ENCODE measurements around the gene BHMT.

BHMT gene

DNA sequence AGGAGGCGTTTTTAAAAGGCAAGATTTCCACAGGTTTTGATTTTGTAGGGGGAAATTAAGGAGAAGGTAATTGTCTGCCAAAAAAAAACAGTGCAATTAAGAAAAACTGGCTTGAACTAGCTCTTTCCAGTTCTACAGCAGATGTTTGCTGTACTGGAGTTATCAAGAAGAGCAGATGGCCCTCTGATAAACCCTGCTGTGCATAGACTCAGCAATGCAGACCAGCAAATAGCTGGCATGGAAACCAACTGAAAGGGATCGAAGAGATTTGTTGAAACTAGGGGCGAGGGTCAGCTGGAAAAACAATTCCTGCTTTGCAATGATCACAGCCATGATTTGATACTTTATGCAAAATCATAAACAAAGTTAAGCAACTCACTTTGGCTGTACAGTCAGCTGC, 17.8 kb upstream of the BHMT start:
- Histone ChIP-seq H3K4me1 (peaks cover 7% of the 10 kb centered on the region), H3K9me3 (ENCODE audit: control insufficient read depth, low read length) (no peaks in the 10 kb centered on the region), H3K27ac (no peak overlapping the region), H3K36me3 (ENCODE audit: control insufficient read depth, insufficient read depth, low read length) (no peaks in the 10 kb centered on the region), H3K27me3 (ENCODE audit: control insufficient read depth, insufficient read depth, low read length) (no peaks in the 10 kb centered on the region), H3K4me3 (ENCODE audit: low read depth, low read length) (no peak overlapping the region), H3K79me2 (no peaks in the 10 kb centered on the region), H2AFZ (peak overlapping the region; percentile 8), H3K9ac (no peak overlapping the region), H3K4me2 (ENCODE audit: low read length) (peak overlapping the region; percentile 46)
- TF ChIP-seq, protein P1, sequence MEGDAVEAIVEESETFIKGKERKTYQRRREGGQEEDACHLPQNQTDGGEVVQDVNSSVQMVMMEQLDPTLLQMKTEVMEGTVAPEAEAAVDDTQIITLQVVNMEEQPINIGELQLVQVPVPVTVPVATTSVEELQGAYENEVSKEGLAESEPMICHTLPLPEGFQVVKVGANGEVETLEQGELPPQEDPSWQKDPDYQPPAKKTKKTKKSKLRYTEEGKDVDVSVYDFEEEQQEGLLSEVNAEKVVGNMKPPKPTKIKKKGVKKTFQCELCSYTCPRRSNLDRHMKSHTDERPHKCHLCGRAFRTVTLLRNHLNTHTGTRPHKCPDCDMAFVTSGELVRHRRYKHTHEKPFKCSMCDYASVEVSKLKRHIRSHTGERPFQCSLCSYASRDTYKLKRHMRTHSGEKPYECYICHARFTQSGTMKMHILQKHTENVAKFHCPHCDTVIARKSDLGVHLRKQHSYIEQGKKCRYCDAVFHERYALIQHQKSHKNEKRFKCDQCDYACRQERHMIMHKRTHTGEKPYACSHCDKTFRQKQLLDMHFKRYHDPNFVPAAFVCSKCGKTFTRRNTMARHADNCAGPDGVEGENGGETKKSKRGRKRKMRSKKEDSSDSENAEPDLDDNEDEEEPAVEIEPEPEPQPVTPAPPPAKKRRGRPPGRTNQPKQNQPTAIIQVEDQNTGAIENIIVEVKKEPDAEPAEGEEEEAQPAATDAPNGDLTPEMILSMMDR (IDR thresholded peaks at IDR 0.05), result no peak

GRCh38 chr5:79105868-79106267, 5.7 kb upstream of the BHMT start:
- Histone ChIP-seq H3K4me1 (no peaks in the 10 kb centered on the region), H3K79me2 (no peaks in the 10 kb centered on the region), H3K27ac (no peak overlapping the region), H3K36me3 (ENCODE audit: control insufficient read depth, insufficient read depth, low read length) (no peaks in the 10 kb centered on the region), H3K4me3 (ENCODE audit: low read depth, low read length) (no peak overlapping the region), H2AFZ (no peak overlapping the region), H3K9me3 (ENCODE audit: control insufficient read depth, low read length) (no peaks in the 10 kb centered on the region), H3K27me3 (ENCODE audit: control insufficient read depth, insufficient read depth, low read length) (no peaks in the 10 kb centered on the region), H3K9ac (no peak overlapping the region), H3K4me2 (ENCODE audit: low read length) (no peak overlapping the region)
- TF ChIP-seq, protein P1 (IDR thresholded peaks at IDR 0.05), result no peak

GRCh38 chr5:79107020-79107796, 4.4 kb upstream of the BHMT start:
- Histone ChIP-seq H2AFZ (no peak overlapping the region), H3K27me3 (ENCODE audit: control insufficient read depth, insufficient read depth, low read length) (no peaks in the 10 kb centered on the region), H3K9me3 (ENCODE audit: control insufficient read depth, low read length) (no peaks in the 10 kb centered on the region), H3K79me2 (no peaks in the 10 kb centered on the region), H3K36me3 (ENCODE audit: control insufficient read depth, insufficient read depth, low read length) (no peaks in the 10 kb centered on the region), H3K4me1 (no peaks in the 10 kb centered on the region), H3K4me3 (ENCODE audit: low read depth, low read length) (no peak overlapping the region), H3K27ac (no peak overlapping the region), H3K9ac (no peak overlapping the region), H3K4me2 (ENCODE audit: low read length) (no peak overlapping the region)
- TF ChIP-seq, protein P1 (IDR thresholded peaks at IDR 0.05), result no peak

GRCh38 chr5:79108086-79108485, 3.5 kb upstream of the BHMT start:
- Histone ChIP-seq H3K4me3 (ENCODE audit: low read depth, low read length) (no peak overlapping the region), H3K27me3 (ENCODE audit: control insufficient read depth, insufficient read depth, low read length) (peaks cover 3% of the 10 kb centered on the region), H3K36me3 (ENCODE audit: control insufficient read depth, insufficient read depth, low read length) (no peaks in the 10 kb centered on the region), H2AFZ (no peak overlapping the region), H3K4me2 (ENCODE audit: low read length) (no peak overlapping the region), H3K79me2 (no peaks in the 10 kb centered on the region), H3K27ac (no peak overlapping the region), H3K4me1 (no peaks in the 10 kb centered on the region), H3K9me3 (ENCODE audit: control insufficient read depth, low read length) (no peaks in the 10 kb centered on the region), H3K9ac (no peak overlapping the region)
- TF ChIP-seq, protein P1 (IDR thresholded peaks at IDR 0.05), result no peak

- no peak overlapping the region for H2AFZ ChIP-seq
- H3K27me3 ChIP-seq (ENCODE audit: control insufficient read depth, insufficient read depth, low read length), result peaks cover 3% of the 10 kb centered on the region
- TF ChIP-seq, protein P1 (IDR thresholded peaks at IDR 0.05), result no peak
- no peaks in the 10 kb centered on the region for H3K79me2 ChIP-seq
- H3K9ac ChIP-seq, result no peak overlapping the region
- H3K4me1 ChIP-seq, result no peaks in the 10 kb centered on the region
- H3K4me2 ChIP-seq (ENCODE audit: low read length), result no peak overlapping the region
- H3K27ac ChIP-seq, result no peak overlapping the region
- no peaks in the 10 kb centered on the region for H3K36me3 ChIP-seq (ENCODE audit: control insufficient read depth, insufficient read depth, low read length)
- H3K4me3 ChIP-seq (ENCODE audit: low read depth, low read length), result no peak overlapping the region
- H3K9me3 ChIP-seq (ENCODE audit: control insufficient read depth, low read length), result no peaks in the 10 kb centered on the region
Measured at GRCh38 chr5:79108792-79109191, 2.8 kb upstream of the BHMT start.

All from parathyroid adenoma (tissue), 2 donors.